HEK293 (cell line): ENCODE results near the gene RBPJ.

ENCODE experiments used
- CTCF ChIA-PET: fragments of 350-600 bp; formaldehyde crosslinking; extraction: SDS; loops from one replicate; lab custom pipeline; 2021; ENCODE audit warnings: antibody characterized with exemption; lab: Yijun Ruan, JAX
- POLR2A ChIA-PET: fragments of 300-600 bp; formaldehyde crosslinking; extraction: SDS; loops from one replicate; lab custom pipeline; 2020; ENCODE audit warnings: antibody characterized with exemption, inconsistent platforms; lab: Yijun Ruan, JAX
- H3K27ac ChIP-seq: fragments of 200-500 bp; sonication (Bioruptor generic); 2 replicates; pipeline ENCODE4 v1.5.1; 2014; ENCODE audit warnings: low read depth, low read length, control low read depth, inconsistent platforms; ENCODE audit errors: extremely low read depth
- H3K36me3 ChIP-seq, 2 experiments: fragments of 200-500 bp in 1 of 2; sonication (Bioruptor generic) in 1 of 2; 1 replicate in 1 of 2; 2 replicates in 1 of 2; pipeline ENCODE4 v1.5.1; 2014 to 2017; ENCODE audit warnings: inconsistent platforms in 2 of 2, low read length in 2 of 2; ENCODE audit not compliant: control insufficient read depth in 2 of 2, insufficient read depth in 1 of 2
- H3K4me1 ChIP-seq: fragments of 200-500 bp; sonication (Bioruptor generic); 2 replicates; pipeline ENCODE4 v1.5.1; 2014; ENCODE audit warnings: mild to moderate bottlenecking, low read length, inconsistent platforms; ENCODE audit not compliant: control insufficient read depth, insufficient read depth
- H3K4me3 ChIP-seq: 2 replicates; pipeline ENCODE4 v1.5.1; 2011; ENCODE audit warnings: low read depth, mild to moderate bottlenecking, control low read depth, low read length, moderate library complexity
- H3K9me3 ChIP-seq: fragments of 200-500 bp; sonication (Bioruptor generic); 2 replicates; pipeline ENCODE4 v1.5.1; 2014; ENCODE audit warnings: low read depth, low read length, inconsistent platforms; ENCODE audit not compliant: control insufficient read depth, insufficient read depth
- EGR2 ChIP-seq: fragments of 450-650 bp; formaldehyde crosslinking; IDR thresholded peaks from 2 replicates; pipeline ENCODE4 v1.5.1; 2016; ENCODE audit warnings: low read depth, missing biosample characterization, missing genetic modification characterization
- FEZF1 ChIP-seq: fragments of 450-650 bp; formaldehyde crosslinking; IDR thresholded peaks from 2 replicates; pipeline ENCODE4 v1.5.1; 2016; ENCODE audit warnings: missing biosample characterization, missing genetic modification characterization
- GFI1B ChIP-seq: fragments of 450-650 bp; formaldehyde crosslinking; IDR thresholded peaks from 2 replicates; pipeline ENCODE4 v1.5.1; 2016; ENCODE audit warnings: missing biosample characterization, missing genetic modification characterization
- GLIS1 ChIP-seq: fragments of 450-650 bp; formaldehyde crosslinking; IDR thresholded peaks from 2 replicates; pipeline ENCODE4 v1.5.1; 2016; ENCODE audit warnings: missing biosample characterization, missing genetic modification characterization
- IKZF3 ChIP-seq: fragments of 450-650 bp; IDR thresholded peaks from 2 replicates; pipeline ENCODE4 v1.5.0; 2018; ENCODE audit warnings: missing biosample characterization, mild to moderate bottlenecking, missing genetic modification characterization, moderate library complexity
- KLF16 ChIP-seq: fragments of 450-650 bp; formaldehyde crosslinking; IDR thresholded peaks from 2 replicates; pipeline ENCODE4 v1.5.1; 2017; ENCODE audit warnings: missing biosample characterization, missing genetic modification characterization
- PRDM6 ChIP-seq: fragments of 450-650 bp; formaldehyde crosslinking; IDR thresholded peaks from 2 replicates; pipeline ENCODE4 v1.5.1; 2017; ENCODE audit warnings: missing biosample characterization, missing genetic modification characterization
- RBAK ChIP-seq: fragments of 450-650 bp; formaldehyde crosslinking; IDR thresholded peaks from 2 replicates; pipeline ENCODE4 v1.5.1; 2016; ENCODE audit warnings: missing biosample characterization, missing genetic modification characterization
- SCRT1 ChIP-seq: fragments of 450-650 bp; formaldehyde crosslinking; IDR thresholded peaks from 2 replicates; pipeline ENCODE4 v1.5.1; 2016; ENCODE audit warnings: missing biosample characterization, missing genetic modification characterization, borderline replicate concordance
- SP7 ChIP-seq: fragments of 450-650 bp; formaldehyde crosslinking; IDR thresholded peaks from 2 replicates; pipeline ENCODE4 v1.5.1; 2016; ENCODE audit warnings: missing biosample characterization, missing genetic modification characterization
- TCF7L2 ChIP-seq: IDR thresholded peaks from 2 replicates; pipeline ENCODE4 v1.6.1; 2011; ENCODE audit warnings: low read depth, mild to moderate bottlenecking, inconsistent platforms, low read length, moderate library complexity, borderline replicate concordance
- ZBTB1 ChIP-seq: fragments of 450-650 bp; formaldehyde crosslinking; IDR thresholded peaks from 2 replicates; pipeline ENCODE4 v1.5.1; 2016; ENCODE audit warnings: missing biosample characterization, missing genetic modification characterization
- ZBTB20 ChIP-seq: fragments of 450-650 bp; formaldehyde crosslinking; IDR thresholded peaks from 2 replicates; pipeline ENCODE4 v1.5.1; 2016; ENCODE audit warnings: missing biosample characterization, missing genetic modification characterization
- ZBTB44 ChIP-seq: fragments of 450-650 bp; IDR thresholded peaks from 2 replicates; pipeline ENCODE4 v1.5.1; 2018; ENCODE audit warnings: missing biosample characterization, mild to moderate bottlenecking, missing genetic modification characterization
- ZBTB8A ChIP-seq: fragments of 450-650 bp; formaldehyde crosslinking; IDR thresholded peaks from 2 replicates; pipeline ENCODE4 v1.5.1; 2016; ENCODE audit warnings: missing biosample characterization, missing genetic modification characterization
- ZFP41 ChIP-seq: fragments of 450-650 bp; formaldehyde crosslinking; IDR thresholded peaks from 2 replicates; pipeline ENCODE4 v1.5.1; 2016; ENCODE audit warnings: missing biosample characterization, missing genetic modification characterization, borderline replicate concordance
- ZNF10 ChIP-seq: fragments of 450-650 bp; formaldehyde crosslinking; IDR thresholded peaks from 2 replicates; pipeline ENCODE4 v1.5.1; 2017; ENCODE audit warnings: missing biosample characterization, missing genetic modification characterization
- ZNF280C ChIP-seq: fragments of 450-650 bp; formaldehyde crosslinking; IDR thresholded peaks from 2 replicates; pipeline ENCODE4 v1.5.1; 2016; ENCODE audit warnings: missing biosample characterization, missing genetic modification characterization
- ZNF311 ChIP-seq: fragments of 450-650 bp; formaldehyde crosslinking; IDR thresholded peaks from 2 replicates; pipeline ENCODE4 v1.5.1; 2017; ENCODE audit warnings: missing biosample characterization, missing genetic modification characterization, borderline replicate concordance
- ZNF324 ChIP-seq: fragments of 450-650 bp; formaldehyde crosslinking; IDR thresholded peaks from 2 replicates; pipeline ENCODE4 v1.5.1; 2016; ENCODE audit warnings: missing biosample characterization, missing genetic modification characterization
- ZNF473 ChIP-seq: fragments of 450-650 bp; formaldehyde crosslinking; IDR thresholded peaks from 2 replicates; pipeline ENCODE4 v1.5.1; 2017; ENCODE audit warnings: missing biosample characterization, missing genetic modification characterization
- ZNF514 ChIP-seq: fragments of 450-650 bp; formaldehyde crosslinking; IDR thresholded peaks from 2 replicates; pipeline ENCODE4 v1.5.1; 2016; ENCODE audit warnings: missing biosample characterization, missing genetic modification characterization
- ZNF530 ChIP-seq: fragments of 450-650 bp; formaldehyde crosslinking; IDR thresholded peaks from 2 replicates; pipeline ENCODE4 v1.5.1; 2016; ENCODE audit warnings: low read depth, missing biosample characterization, missing genetic modification characterization
- ZNF544 ChIP-seq: fragments of 450-650 bp; formaldehyde crosslinking; IDR thresholded peaks from 2 replicates; pipeline ENCODE4 v1.5.0; 2017; ENCODE audit warnings: missing biosample characterization, missing genetic modification characterization
- ZNF580 ChIP-seq: fragments of 450-650 bp; formaldehyde crosslinking; IDR thresholded peaks from 2 replicates; pipeline ENCODE4 v1.5.1; 2016; ENCODE audit warnings: missing biosample characterization, missing genetic modification characterization
- ZNF596 ChIP-seq: fragments of 450-650 bp; IDR thresholded peaks from 2 replicates; pipeline ENCODE4 v1.5.0; 2018; ENCODE audit warnings: missing biosample characterization, mild to moderate bottlenecking, missing genetic modification characterization, moderate library complexity
- ZNF776 ChIP-seq: fragments of 450-650 bp; formaldehyde crosslinking; IDR thresholded peaks from 2 replicates; pipeline ENCODE4 v1.5.0; 2017; ENCODE audit warnings: missing biosample characterization, missing genetic modification characterization, borderline replicate concordance
- TF ChIP-seq, protein P1 (sequence below): fragments of 450-650 bp; formaldehyde crosslinking; IDR thresholded peaks from 2 replicates; pipeline ENCODE4 v1.5.1; 2016; ENCODE audit warnings: missing biosample characterization, missing genetic modification characterization

The RBPJ gene

GRCh38 chr4:26297219-26297618, 23.6 kb upstream of the RBPJ start:
- H3K27ac ChIP-seq = no peak overlapping the region
- ChIA-PET CTCF (no interaction called here), POLR2A (no interaction called here)

DNA sequence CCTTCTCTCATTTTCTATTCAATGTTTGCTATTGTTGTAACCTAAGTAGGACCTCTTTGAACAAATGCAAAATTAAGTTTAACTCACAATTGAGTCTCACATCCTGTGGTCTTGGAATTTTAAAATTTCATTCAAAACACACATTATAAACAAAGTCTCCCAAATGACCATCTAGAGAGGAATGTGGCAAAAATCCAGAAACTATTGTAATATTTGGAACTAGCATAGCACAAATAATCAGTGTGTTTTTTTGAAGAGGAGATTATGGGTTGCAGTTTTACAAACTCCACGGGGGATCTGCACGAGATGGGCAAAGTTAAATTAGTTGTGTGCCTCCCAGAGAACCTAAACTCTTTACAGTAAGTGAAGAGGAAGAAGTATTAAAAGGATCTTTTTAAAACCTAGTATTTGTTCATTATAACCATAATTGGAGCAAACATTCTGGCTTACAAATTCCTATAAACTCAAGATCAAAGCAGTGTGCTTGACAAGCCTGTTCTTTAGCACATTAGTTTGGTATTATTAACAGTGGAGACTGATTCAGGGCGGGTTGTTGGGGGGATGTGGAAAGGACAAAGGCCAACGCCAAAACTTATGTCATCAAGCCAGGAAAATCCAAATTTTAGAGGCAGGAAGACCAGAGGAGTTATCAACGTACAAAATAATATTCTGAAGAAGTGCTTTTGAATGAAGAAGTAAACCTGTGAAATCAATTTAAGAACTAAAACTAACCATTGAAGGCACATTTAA, 22.4 kb upstream of the RBPJ start:
- Histone ChIP-seq H3K4me3 (no peak overlapping the region), H3K4me1 (peaks cover 4% of the 10 kb centered on the region), H3K27ac (no peak overlapping the region), H3K9me3 (no peaks in the 10 kb centered on the region), H3K36me3 (no peaks in the 10 kb centered on the region)
- CTCF ChIA-PET = no interaction called here
- TF ChIP-seq ZNF324 (tag by site-specific recombination) (no peak), ZNF530 (tag by site-specific recombination) (no peak), PRDM6 (tag by site-specific recombination) (peak; percentile 92), ZNF10 (tag by site-specific recombination) (no peak), SP7 (peak; percentile 67), RBAK (tag by site-specific recombination) (no peak), ZNF280C (tag by site-specific recombination) (no peak), FEZF1 (tag by site-specific recombination) (peak; percentile 55), EGR2 (tag by site-specific recombination) (no peak), ZBTB20 (tag by site-specific recombination) (no peak), TCF7L2 (peak; percentile 46; the same call in 1 of the 2 replicates), ZNF580 (tag by site-specific recombination) (no peak), ZBTB8A (tag by site-specific recombination) (no peak), ZBTB1 (no peak), ZNF544 (tag by site-specific recombination) (no peak), IKZF3 (tag by site-specific recombination) (0 out of 2 replicates have a peak, but pooled peaks have one; percentile 15), ZNF514 (tag by site-specific recombination) (no peak), ZNF311 (no peak), GFI1B (no peak), ZFP41 (tag by site-specific recombination) (no peak), GLIS1 (0 out of 2 replicates have a peak, but pooled peaks have one; percentile 16), ZNF776 (tag by site-specific recombination) (no peak), KLF16 (tag by site-specific recombination) (no peak)
- TF ChIP-seq, protein P1, sequence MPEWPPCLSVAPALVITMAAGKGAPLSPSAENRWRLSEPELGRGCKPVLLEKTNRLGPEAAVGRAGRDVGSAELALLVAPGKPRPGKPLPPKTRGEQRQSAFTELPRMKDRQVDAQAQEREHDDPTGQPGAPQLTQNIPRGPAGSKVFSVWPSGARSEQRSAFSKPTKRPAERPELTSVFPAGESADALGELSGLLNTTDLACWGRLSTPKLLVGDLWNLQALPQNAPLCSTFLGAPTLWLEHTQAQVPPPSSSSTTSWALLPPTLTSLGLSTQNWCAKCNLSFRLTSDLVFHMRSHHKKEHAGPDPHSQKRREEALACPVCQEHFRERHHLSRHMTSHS (tag by site-specific recombination) = no peak
- TF ChIP-seq, all 188 proteins: peak for 6
- POLR2A ChIA-PET = no interaction called here

More at GRCh38 chr4:26297219-26297618, 23.6 kb upstream of the RBPJ start:
- peak; percentile 72; the same call in 1 of the 2 replicates for TF ChIP-seq ZNF596 (tag by site-specific recombination)
- no peak for TF ChIP-seq ZBTB44 (tag by site-specific recombination)
- no peak for TF ChIP-seq ZNF473 (tag by site-specific recombination)
- TF ChIP-seq SCRT1 (tag by site-specific recombination) = no peak
- TF ChIP-seq, all 188 proteins: peak for 1
- no peaks in the 10 kb centered on the region for H3K9me3 ChIP-seq
- peaks cover 4% of the 10 kb centered on the region for H3K4me1 ChIP-seq
- no peak overlapping the region for H3K4me3 ChIP-seq
- H3K36me3 ChIP-seq = no peaks in the 10 kb centered on the region
